ENCODE data around the gene IFIT2.
A peak's percentile ranks its signal among the peaks of the same experiment; 100 is the strongest.

Gene IFIT2

GRCh38 chr10:89309156-89310055, 7.6 kb downstream of the IFIT2 start:
- TF ChIP-seq NFIC (IDR thresholded peaks at IDR 0.05) (no peak), RAD21 (IDR thresholded peaks at IDR 0.05; ENCODE audit: low read depth) (no peak), EP300 (IDR thresholded peaks at IDR 0.05; ENCODE audit: borderline replicate concordance) (no peak), FOXM1 (IDR thresholded peaks at IDR 0.05; ENCODE audit: borderline replicate concordance, low read depth) (no peak), EGR1 (IDR thresholded peaks at IDR 0.05) (no peak), TCF12 (IDR thresholded peaks at IDR 0.05; ENCODE audit: low read depth) (no peak), YY1 (IDR thresholded peaks at IDR 0.05; ENCODE audit: low read depth) (no peak), CREB1 (IDR thresholded peaks at IDR 0.05; ENCODE audit: low read depth) (no peak), TAF1 (IDR thresholded peaks at IDR 0.05; ENCODE audit: low read depth) (no peak), TEAD4 (IDR thresholded peaks at IDR 0.05) (no peak), ZBTB7A (IDR thresholded peaks at IDR 0.05; ENCODE audit: low read depth) (no peak), CEBPB (IDR thresholded peaks at IDR 0.05) (no peak), MAX (IDR thresholded peaks at IDR 0.05) (no peak)
- TF ChIP-seq, protein P1, sequence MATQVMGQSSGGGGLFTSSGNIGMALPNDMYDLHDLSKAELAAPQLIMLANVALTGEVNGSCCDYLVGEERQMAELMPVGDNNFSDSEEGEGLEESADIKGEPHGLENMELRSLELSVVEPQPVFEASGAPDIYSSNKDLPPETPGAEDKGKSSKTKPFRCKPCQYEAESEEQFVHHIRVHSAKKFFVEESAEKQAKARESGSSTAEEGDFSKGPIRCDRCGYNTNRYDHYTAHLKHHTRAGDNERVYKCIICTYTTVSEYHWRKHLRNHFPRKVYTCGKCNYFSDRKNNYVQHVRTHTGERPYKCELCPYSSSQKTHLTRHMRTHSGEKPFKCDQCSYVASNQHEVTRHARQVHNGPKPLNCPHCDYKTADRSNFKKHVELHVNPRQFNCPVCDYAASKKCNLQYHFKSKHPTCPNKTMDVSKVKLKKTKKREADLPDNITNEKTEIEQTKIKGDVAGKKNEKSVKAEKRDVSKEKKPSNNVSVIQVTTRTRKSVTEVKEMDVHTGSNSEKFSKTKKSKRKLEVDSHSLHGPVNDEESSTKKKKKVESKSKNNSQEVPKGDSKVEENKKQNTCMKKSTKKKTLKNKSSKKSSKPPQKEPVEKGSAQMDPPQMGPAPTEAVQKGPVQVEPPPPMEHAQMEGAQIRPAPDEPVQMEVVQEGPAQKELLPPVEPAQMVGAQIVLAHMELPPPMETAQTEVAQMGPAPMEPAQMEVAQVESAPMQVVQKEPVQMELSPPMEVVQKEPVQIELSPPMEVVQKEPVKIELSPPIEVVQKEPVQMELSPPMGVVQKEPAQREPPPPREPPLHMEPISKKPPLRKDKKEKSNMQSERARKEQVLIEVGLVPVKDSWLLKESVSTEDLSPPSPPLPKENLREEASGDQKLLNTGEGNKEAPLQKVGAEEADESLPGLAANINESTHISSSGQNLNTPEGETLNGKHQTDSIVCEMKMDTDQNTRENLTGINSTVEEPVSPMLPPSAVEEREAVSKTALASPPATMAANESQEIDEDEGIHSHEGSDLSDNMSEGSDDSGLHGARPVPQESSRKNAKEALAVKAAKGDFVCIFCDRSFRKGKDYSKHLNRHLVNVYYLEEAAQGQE (IDR thresholded peaks at IDR 0.05; ENCODE audit: low read depth), result no peak
- TF ChIP-seq, protein P2, sequence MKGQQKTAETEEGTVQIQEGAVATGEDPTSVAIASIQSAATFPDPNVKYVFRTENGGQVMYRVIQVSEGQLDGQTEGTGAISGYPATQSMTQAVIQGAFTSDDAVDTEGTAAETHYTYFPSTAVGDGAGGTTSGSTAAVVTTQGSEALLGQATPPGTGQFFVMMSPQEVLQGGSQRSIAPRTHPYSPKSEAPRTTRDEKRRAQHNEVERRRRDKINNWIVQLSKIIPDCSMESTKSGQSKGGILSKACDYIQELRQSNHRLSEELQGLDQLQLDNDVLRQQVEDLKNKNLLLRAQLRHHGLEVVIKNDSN (IDR thresholded peaks at IDR 0.05), result no peak

GRCh38 chr10:89310056-89310893, 8.4 kb downstream of the IFIT2 start:
- TF ChIP-seq MAX (IDR thresholded peaks at IDR 0.05) (no peak), CREB1 (IDR thresholded peaks at IDR 0.05; ENCODE audit: low read depth) (no peak), CEBPB (IDR thresholded peaks at IDR 0.05) (no peak), RAD21 (IDR thresholded peaks at IDR 0.05; ENCODE audit: low read depth) (no peak)

DNA sequence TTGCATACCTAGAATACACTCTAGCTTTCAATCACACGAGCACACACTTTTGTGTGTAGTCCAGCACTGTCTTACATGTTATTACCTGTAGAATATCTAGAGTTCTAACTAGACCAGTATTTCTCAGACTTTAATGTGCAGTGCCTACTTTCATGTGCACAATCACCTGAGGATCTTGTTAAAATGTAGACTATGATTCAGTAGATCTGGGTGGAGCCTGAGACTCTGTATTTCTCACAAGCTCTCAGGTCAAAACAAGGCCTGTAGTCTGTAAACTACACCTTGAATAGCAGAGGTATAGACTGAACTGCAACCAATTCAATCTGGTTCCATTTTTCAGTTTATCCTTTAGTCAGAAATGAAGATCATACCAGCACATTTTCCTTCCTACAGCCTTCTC, 11.1 kb downstream of the IFIT2 start:
- no peak for TF ChIP-seq CEBPB (IDR thresholded peaks at IDR 0.05)

GRCh38 chr10:89314676-89315075, 12.8 kb downstream of the IFIT2 start:
- no peak for TF ChIP-seq EP300 (IDR thresholded peaks at IDR 0.05; ENCODE audit: borderline replicate concordance)

DNA sequence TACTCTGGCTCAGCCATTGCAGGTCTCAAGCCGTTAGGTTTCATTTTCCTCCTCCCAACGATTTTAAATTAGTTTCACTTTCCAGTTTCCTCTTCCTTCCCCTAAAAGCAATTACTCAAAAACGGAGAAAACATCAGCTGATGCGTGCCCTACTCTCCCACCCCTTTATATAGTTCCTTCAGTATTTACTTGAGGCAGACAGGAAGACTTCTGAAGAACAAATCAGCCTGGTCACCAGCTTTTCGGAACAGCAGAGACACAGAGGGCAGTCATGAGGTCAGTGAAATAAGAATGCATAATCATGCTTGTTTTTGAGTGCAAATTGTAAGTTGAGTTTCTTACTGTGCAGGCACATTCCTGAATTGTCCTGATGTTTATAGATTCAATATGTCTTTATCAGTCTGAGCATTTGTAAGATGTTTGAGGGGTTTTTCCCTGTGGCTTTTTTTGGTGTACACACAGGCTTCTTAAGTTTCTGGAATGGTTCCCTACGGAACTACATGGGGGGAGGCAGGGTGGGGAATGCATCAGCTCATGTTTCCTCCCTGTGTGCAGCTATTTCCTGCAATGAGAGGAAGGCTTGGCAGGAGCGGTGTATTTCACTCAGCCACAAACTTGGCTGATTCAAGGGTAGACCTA, 26.1 kb downstream of the IFIT2 start, which contains the start of gene IFIT3:
TSS of gene IFIT3 (plus strand) at position 195 of the 639 bp plus-strand sequence. CDS start at position 272, 77 bp downstream.
- TF ChIP-seq RAD21 (IDR thresholded peaks at IDR 0.05; ENCODE audit: low read depth), result no peak; the same call in 1 of the 2 replicates
- TF ChIP-seq TCF12 (IDR thresholded peaks at IDR 0.05; ENCODE audit: low read depth), result peak; percentile 67
- TF ChIP-seq NFIC (IDR thresholded peaks at IDR 0.05), result peak; percentile 74
- peak; percentile 82 for TF ChIP-seq EP300 (IDR thresholded peaks at IDR 0.05; ENCODE audit: borderline replicate concordance)
- TF ChIP-seq YY1 (IDR thresholded peaks at IDR 0.05; ENCODE audit: low read depth), result 0 out of 2 replicates have a peak, but pooled peaks have one; percentile 49
- TF ChIP-seq MAX (IDR thresholded peaks at IDR 0.05), result no peak
- TF ChIP-seq TEAD4 (IDR thresholded peaks at IDR 0.05), result peak; percentile 87

DNA sequence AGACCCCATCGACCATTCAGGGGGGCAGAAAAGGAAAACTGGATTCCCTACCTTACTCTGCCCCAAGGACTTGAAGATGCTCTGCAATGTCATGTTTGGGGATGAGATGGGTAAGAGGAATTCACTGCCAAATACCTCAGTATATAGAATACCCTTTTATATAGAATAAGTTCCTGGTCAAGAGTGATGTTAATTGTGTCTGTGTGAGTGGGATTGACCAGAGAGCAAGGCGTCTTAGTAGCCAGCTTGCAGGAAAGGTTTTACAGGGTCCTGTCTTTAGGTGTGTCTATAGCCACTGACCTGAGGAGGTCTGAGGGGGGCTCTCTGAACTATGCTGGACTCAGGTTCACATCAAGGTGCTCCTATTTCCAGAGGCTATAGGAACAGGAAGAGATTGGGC, 27.3 kb downstream of the IFIT2 start:
- TF ChIP-seq EP300 (IDR thresholded peaks at IDR 0.05; ENCODE audit: borderline replicate concordance) (no peak), MAX (IDR thresholded peaks at IDR 0.05) (no peak), TEAD4 (IDR thresholded peaks at IDR 0.05) (no peak), TAF1 (IDR thresholded peaks at IDR 0.05; ENCODE audit: low read depth) (no peak), NFIC (IDR thresholded peaks at IDR 0.05) (no peak), FOXM1 (IDR thresholded peaks at IDR 0.05; ENCODE audit: borderline replicate concordance, low read depth) (no peak), RAD21 (IDR thresholded peaks at IDR 0.05; ENCODE audit: low read depth) (no peak), ZBTB7A (IDR thresholded peaks at IDR 0.05; ENCODE audit: low read depth) (no peak), TCF12 (IDR thresholded peaks at IDR 0.05; ENCODE audit: low read depth) (no peak), CEBPB (IDR thresholded peaks at IDR 0.05) (no peak), CREB1 (IDR thresholded peaks at IDR 0.05; ENCODE audit: low read depth) (no peak), YY1 (IDR thresholded peaks at IDR 0.05; ENCODE audit: low read depth) (no peak), EGR1 (IDR thresholded peaks at IDR 0.05) (no peak)
- TF ChIP-seq, protein P1 (IDR thresholded peaks at IDR 0.05; ENCODE audit: low read depth), result no peak
- TF ChIP-seq, protein P2 (IDR thresholded peaks at IDR 0.05), result no peak

Measured in Ishikawa (cell line).